Fibroblast of mammary gland (primary cell): ENCODE results near the gene TMEM219.
A peak's percentile ranks its signal among the peaks of the same experiment; 100 is the strongest.

Source experiments
- DNase-seq: peaks from one replicate; pipeline ENCODE4 v3.0.0-alpha.2; 2010; ENCODE audit warnings: low read depth
- H3K4me3 ChIP-seq: 2 replicates; pipeline ENCODE4 v1.5.1; 2011; ENCODE audit warnings: low read depth, mild to moderate bottlenecking, low read length, moderate library complexity; ENCODE audit not compliant: control insufficient read depth
- TF ChIP-seq, protein P1 (sequence below): conservative IDR thresholded peaks from 2 replicates; pipeline ENCODE4 v1.5.1; 2011; ENCODE audit warnings: low read depth, low read length, inconsistent platforms; ENCODE audit not compliant: control insufficient read depth, insufficient read depth

Gene TMEM219

DNA sequence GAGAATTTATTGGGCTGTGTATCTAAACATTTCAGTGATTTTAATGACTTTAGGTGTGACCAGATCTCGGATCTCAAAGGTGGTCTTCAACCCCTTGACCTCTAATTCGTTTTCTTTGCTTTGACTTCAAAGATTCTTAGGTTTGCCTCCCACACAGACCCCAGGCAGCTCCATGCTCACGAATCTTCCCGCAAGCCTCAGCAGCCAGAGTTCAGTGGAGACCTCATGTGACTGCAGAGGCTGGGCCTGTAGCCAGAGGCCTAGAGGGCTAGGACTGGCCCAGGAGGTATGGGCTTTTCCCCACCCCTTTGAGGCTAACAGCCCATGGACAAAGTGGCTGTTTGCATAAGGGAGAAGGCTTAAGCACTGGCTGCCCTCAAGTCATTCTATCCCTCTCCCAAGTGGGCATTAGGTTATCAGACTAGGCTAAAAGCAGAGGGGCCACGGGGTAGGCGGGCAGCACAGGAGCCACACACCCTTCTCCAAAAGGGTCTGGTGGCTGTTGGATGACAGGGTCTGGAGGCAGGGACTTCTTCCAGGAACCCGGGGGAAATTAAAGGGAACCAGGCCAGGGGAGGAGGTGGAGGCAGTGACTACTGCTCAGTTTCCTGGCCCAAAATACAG, 30.6 kb downstream of the TMEM219 start:
- H3K4me3 ChIP-seq = no peak overlapping the region
- TF ChIP-seq, protein P1, sequence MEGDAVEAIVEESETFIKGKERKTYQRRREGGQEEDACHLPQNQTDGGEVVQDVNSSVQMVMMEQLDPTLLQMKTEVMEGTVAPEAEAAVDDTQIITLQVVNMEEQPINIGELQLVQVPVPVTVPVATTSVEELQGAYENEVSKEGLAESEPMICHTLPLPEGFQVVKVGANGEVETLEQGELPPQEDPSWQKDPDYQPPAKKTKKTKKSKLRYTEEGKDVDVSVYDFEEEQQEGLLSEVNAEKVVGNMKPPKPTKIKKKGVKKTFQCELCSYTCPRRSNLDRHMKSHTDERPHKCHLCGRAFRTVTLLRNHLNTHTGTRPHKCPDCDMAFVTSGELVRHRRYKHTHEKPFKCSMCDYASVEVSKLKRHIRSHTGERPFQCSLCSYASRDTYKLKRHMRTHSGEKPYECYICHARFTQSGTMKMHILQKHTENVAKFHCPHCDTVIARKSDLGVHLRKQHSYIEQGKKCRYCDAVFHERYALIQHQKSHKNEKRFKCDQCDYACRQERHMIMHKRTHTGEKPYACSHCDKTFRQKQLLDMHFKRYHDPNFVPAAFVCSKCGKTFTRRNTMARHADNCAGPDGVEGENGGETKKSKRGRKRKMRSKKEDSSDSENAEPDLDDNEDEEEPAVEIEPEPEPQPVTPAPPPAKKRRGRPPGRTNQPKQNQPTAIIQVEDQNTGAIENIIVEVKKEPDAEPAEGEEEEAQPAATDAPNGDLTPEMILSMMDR = no peak
- peak; percentile 38 for DNase-seq

DNA sequence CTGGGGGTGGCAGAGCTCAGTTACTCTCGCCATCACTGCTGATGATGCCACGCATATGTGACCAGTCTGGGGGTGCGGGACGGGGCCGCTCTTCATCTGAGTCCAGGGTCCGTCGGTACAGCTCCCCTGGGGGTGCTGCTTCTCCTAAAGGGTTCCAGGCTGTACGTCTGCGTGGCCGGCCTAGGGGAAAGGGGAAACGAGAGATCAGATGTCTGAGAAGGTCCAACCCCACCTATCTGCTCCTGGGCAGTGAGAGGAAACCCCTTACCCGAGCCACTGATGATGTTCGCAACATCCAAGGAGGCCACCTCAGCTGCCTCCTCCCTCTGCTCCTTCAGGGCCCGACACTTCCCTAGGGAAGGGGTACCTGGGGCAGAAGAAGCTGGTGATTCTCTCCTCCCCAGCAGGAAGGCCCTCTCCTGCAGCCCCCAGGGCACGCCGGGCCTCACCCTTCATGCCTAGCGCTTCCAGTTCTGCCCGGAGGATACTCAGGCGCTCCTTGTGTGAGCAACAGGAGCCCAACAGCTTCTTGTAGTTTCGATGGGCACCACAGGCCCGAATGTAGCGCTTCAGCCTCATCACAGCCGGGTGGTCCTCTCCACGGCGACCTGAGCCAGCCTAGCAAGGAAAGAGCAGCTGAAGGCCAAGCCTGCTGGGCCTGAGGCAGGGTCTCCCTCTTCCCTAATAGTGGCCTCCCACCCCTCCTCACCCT, 31.5 kb downstream of the TMEM219 start:
- no peak overlapping the region for H3K4me3 ChIP-seq
- TF ChIP-seq, protein P1 = no peak
- DNase-seq = no peak

DNA sequence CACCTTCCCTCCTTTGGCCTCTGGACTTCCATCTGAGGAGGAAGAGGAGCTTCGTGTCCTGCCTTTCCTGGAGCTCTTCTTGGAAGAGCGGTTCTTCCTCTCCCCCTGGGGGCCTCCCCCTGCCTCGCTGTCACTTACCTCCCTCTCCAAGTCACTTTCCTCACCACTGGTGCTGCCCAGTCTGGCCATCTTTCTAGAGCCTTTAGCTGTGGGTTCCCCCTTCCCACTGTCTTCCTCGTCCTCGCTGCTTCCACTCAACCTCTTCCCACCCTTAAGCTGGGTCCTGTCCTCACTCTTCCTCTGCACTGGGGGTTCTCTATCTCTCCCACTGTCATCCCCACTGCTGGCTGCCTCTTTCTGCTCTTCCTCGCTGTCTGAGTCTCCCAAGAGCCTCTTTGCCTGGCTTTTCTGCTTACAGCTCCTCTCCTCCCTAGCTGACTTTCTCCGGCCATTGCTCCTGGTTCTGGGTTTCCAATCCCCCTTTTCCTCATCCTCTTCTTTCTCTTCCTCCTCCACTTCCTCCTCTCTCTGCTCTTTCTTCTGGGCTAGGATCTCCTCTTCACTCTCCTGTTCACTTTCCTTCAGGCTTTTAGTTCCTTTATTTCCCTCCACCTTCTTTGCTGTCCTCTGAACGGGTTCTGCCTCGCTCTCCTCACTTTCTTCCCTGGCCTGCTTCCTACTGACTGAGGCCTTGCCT, 32.2 kb downstream of the TMEM219 start:
- H3K4me3 ChIP-seq = no peak overlapping the region

DNA sequence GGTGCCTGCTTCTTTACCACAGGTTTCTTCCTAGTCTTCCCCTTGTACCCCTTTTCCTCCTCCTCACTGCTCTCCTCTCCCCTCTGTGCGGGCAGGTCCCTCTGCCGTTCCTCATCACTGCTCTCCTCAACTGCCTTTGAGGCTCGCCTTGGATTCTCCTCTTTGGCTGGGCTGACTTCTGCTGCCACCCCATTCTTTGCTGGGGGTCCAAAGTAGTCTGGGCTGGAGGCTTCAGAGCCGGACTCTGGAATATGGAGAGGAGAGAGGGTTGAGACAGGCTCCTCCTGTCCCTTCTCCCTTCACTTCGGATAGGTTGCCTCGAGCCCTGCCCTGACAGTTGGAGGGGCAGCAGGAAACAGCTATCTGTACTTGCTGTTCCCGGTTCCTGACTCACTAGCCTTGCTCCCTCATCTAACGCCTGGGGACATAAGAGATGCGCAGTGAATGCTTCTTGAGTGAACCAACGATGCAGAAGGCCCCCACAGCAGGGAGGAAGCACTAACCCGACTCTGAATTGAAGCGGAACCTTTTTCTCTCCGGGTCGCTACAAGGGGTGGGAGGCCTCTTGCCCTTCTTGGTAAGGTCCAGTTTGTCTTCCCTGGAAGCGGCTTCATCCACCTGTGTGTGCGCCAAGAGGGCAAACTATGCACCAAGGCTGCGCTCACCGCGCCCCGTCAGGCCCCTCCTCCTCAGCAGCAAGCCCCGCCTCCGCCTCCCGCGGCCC, 32.9 kb downstream of the TMEM219 start:
- peak; percentile 79 for DNase-seq
- TF ChIP-seq, protein P1 = no peak
- H3K4me3 ChIP-seq = peak overlapping the region; percentile 92

More for the DNA sequence above, 32.2 kb downstream of the TMEM219 start:
- TF ChIP-seq, protein P1 = no peak
- DNase-seq = no peak

DNA sequence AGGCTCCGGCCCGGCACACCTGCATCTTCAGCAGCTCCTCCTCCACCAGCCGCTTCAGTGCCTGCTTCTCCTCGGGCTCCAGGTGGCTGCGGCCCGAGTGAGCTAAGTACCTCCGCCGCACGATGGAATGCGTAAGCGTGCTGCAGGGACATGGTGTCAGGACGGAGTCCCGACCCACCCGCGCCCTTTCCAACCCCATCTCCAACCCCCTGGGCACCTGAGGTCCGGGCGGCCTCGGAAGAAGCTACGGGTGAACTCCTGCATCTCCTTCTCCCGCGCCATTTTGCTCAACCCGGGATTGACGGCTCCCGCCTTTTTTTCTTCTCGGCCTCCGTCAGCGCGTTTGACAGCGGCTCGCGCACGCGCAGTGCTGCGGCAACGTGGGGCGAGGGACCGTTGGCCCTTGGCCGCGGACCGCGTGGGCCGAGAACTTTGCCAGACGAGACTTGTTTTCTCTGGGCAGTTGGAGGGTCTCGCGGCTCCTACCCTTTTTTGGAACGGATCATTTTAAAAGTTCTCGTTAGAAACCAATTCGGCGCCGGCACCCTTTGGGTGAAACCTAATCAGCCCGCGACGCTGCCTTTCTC, 33.5 kb downstream of the TMEM219 start, which contains the start of gene HIRIP3:
HIRIP3 (minus strand) TSS at position 294 of the 587 bp plus-strand sequence; CDS start at position 282, 12 bp downstream.
- TF ChIP-seq, protein P1 = no peak
- peak; percentile 75 for DNase-seq
- peak within 1 kb of the TSS; percentile 92 for H3K4me3 ChIP-seq
